Measurements from ENCODE around the gene CFAP20DC. TPM values are rescaled to one million over a fixed set of nuclear protein-coding genes. Genes with fewer than 3 reads are reported as not detected.

CFAP20DC gene
- total RNA-seq, 1 donor from 2014 or later: 5.4 TPM

- no peak for DNase-seq (ENCODE audit: extremely low spot score in 2 of 2)
- intact Hi-C loops (cut with DNase I): no loop called here
- no peaks in the 10 kb centered on the region for H3K27me3 ChIP-seq
- TF ChIP-seq POLR2AphosphoS5 (IDR thresholded peaks at IDR 0.05; ENCODE audit: insufficient read depth in 1 of 2, low read depth in 1 of 2): no peak
- no peak for TF ChIP-seq POLR2A (IDR thresholded peaks at IDR 0.05)
- H3K27ac ChIP-seq: no peak overlapping the region
- H3K4me1 ChIP-seq: no peaks in the 10 kb centered on the region
- no peaks in the 10 kb centered on the region for H3K36me3 ChIP-seq
- H3K9me3 ChIP-seq: no peaks in the 10 kb centered on the region
- no peak overlapping the region for H3K4me3 ChIP-seq
Measured at GRCh38 chr3:58991026-58991425, 58.8 kb downstream of the CFAP20DC start.

- intact Hi-C loops (cut with DNase I): no loop called here
- Histone ChIP-seq H3K4me3 (no peak overlapping the region), H3K9me3 (no peaks in the 10 kb centered on the region), H3K27ac (no peak overlapping the region), H3K36me3 (no peaks in the 10 kb centered on the region), H3K4me1 (no peaks in the 10 kb centered on the region), H3K27me3 (no peaks in the 10 kb centered on the region)
- no peak for TF ChIP-seq POLR2AphosphoS5 (IDR thresholded peaks at IDR 0.05; ENCODE audit: insufficient read depth in 1 of 2, low read depth in 1 of 2)
- TF ChIP-seq POLR2A (IDR thresholded peaks at IDR 0.05): no peak
- TF ChIP-seq CTCF (IDR thresholded peaks at IDR 0.05): no peak
- DNase-seq (ENCODE audit: extremely low spot score in 2 of 2): no peak
Measured at GRCh38 chr3:58989955-58990354, 59.9 kb downstream of the CFAP20DC start.

- Histone ChIP-seq H3K4me1 (no peaks in the 10 kb centered on the region), H3K4me3 (no peak overlapping the region), H3K9me3 (no peaks in the 10 kb centered on the region), H3K27me3 (no peaks in the 10 kb centered on the region), H3K36me3 (no peaks in the 10 kb centered on the region), H3K27ac (no peak overlapping the region)
- intact Hi-C loops (cut with DNase I): no loop called here
- DNase-seq (ENCODE audit: extremely low spot score in 2 of 2): no peak
- no peak for TF ChIP-seq POLR2A (IDR thresholded peaks at IDR 0.05)
Measured at GRCh38 chr3:58989163-58989562, 60.7 kb downstream of the CFAP20DC start.

- Histone ChIP-seq H3K36me3 (no peaks in the 10 kb centered on the region), H3K9me3 (no peaks in the 10 kb centered on the region), H3K4me1 (no peaks in the 10 kb centered on the region), H3K27me3 (no peaks in the 10 kb centered on the region), H3K27ac (no peak overlapping the region), H3K4me3 (no peak overlapping the region)
- DNase-seq (ENCODE audit: extremely low spot score in 2 of 2): no peak
- TF ChIP-seq POLR2A (IDR thresholded peaks at IDR 0.05) (no peak), CTCF (IDR thresholded peaks at IDR 0.05) (no peak), POLR2AphosphoS5 (IDR thresholded peaks at IDR 0.05; ENCODE audit: insufficient read depth in 1 of 2, low read depth in 1 of 2) (no peak)
- intact Hi-C loops (cut with DNase I): no loop called here
Measured at GRCh38 chr3:58988041-58988440, 61.8 kb downstream of the CFAP20DC start.

- Histone ChIP-seq H3K4me3 (no peak overlapping the region), H3K9me3 (no peaks in the 10 kb centered on the region), H3K27ac (no peak overlapping the region), H3K27me3 (no peaks in the 10 kb centered on the region), H3K4me1 (no peaks in the 10 kb centered on the region), H3K36me3 (no peaks in the 10 kb centered on the region)
- intact Hi-C loops (cut with DNase I): no loop called here
- no peak for DNase-seq (ENCODE audit: extremely low spot score in 2 of 2)
- TF ChIP-seq POLR2A (IDR thresholded peaks at IDR 0.05) (no peak), POLR2AphosphoS5 (IDR thresholded peaks at IDR 0.05; ENCODE audit: insufficient read depth in 1 of 2, low read depth in 1 of 2) (no peak), CTCF (IDR thresholded peaks at IDR 0.05) (no peak)
Measured at GRCh38 chr3:58986654-58987053, 63.2 kb downstream of the CFAP20DC start.

- Histone ChIP-seq H3K4me1 (no peaks in the 10 kb centered on the region), H3K27ac (no peak overlapping the region), H3K9me3 (no peaks in the 10 kb centered on the region), H3K4me3 (no peak overlapping the region), H3K27me3 (no peaks in the 10 kb centered on the region), H3K36me3 (no peaks in the 10 kb centered on the region)
- TF ChIP-seq POLR2A (IDR thresholded peaks at IDR 0.05) (no peak), POLR2AphosphoS5 (IDR thresholded peaks at IDR 0.05; ENCODE audit: insufficient read depth in 1 of 2, low read depth in 1 of 2) (no peak), CTCF (IDR thresholded peaks at IDR 0.05) (no peak)
- no peak for DNase-seq (ENCODE audit: extremely low spot score in 2 of 2)
- intact Hi-C loops (cut with DNase I): no loop called here
Measured at GRCh38 chr3:58979840-58980239, 70.0 kb downstream of the CFAP20DC start.

All from vagina (tissue), 2 donors.